Osteoblast (primary cell): Measurements from ENCODE around the gene SIRPA. TPM values are rescaled to one million over a fixed set of nuclear protein-coding genes. Genes with fewer than 3 reads are reported as not detected.
A peak's percentile ranks its signal among the peaks of the same experiment; 100 is the strongest.

Source experiments
- DNase-seq: peaks from one replicate; pipeline ENCODE4 v3.0.0; 2011; ENCODE audit warnings: low spot score, mixed read lengths; ENCODE audit not compliant: insufficient read length; ENCODE audit errors: missing footprints
- H2AFZ ChIP-seq: 2 replicates; pipeline ENCODE4 v1.6.0; 2011; ENCODE audit warnings: mild to moderate bottlenecking, low read length
- H3K27ac ChIP-seq: 2 replicates; pipeline ENCODE4 v1.5.1; 2011; ENCODE audit warnings: mild to moderate bottlenecking, low read depth, low read length, moderate library complexity
- H3K27me3 ChIP-seq: 2 replicates; pipeline ENCODE4 v1.6.0; 2012; ENCODE audit warnings: mild to moderate bottlenecking, control low read depth, inconsistent platforms, low read length, moderate library complexity; ENCODE audit not compliant: insufficient read depth
- H3K36me3 ChIP-seq: 2 replicates; pipeline ENCODE4 v1.5.1; 2011; ENCODE audit warnings: mild to moderate bottlenecking, low read length, control low read depth, moderate library complexity; ENCODE audit not compliant: insufficient read depth
- H3K4me1 ChIP-seq: 2 replicates; pipeline ENCODE4 v1.5.1; 2011; ENCODE audit warnings: mild to moderate bottlenecking, low read length, control low read depth, moderate library complexity; ENCODE audit not compliant: insufficient read depth
- H3K4me2 ChIP-seq: 2 replicates; pipeline ENCODE4 v1.6.0; 2011; ENCODE audit warnings: mild to moderate bottlenecking, low read length; ENCODE audit not compliant: insufficient read depth
- H3K4me3 ChIP-seq: fragments of 200-600 bp; sonication (generic); 3 replicates; pipeline ENCODE4 v1.5.1; 2012; ENCODE audit warnings: mild to moderate bottlenecking, low read length, inconsistent platforms; ENCODE audit not compliant: insufficient read depth
- H3K79me2 ChIP-seq: 2 replicates; pipeline ENCODE4 v1.6.0; 2012; ENCODE audit warnings: mild to moderate bottlenecking, low read length, control low read depth, inconsistent platforms; ENCODE audit not compliant: insufficient read depth
- H3K9me3 ChIP-seq: 2 replicates; pipeline ENCODE4 v1.5.1; 2011; ENCODE audit warnings: low read depth, low read length, control low read depth
- H4K20me1 ChIP-seq: 2 replicates; pipeline ENCODE4 v1.6.0; 2012; ENCODE audit warnings: mild to moderate bottlenecking, low read length, control low read depth; ENCODE audit not compliant: insufficient read depth
- total RNA-seq: library from RNA; depleted of rRNA; stranded (reverse); fragments of >200 nt; gene quantifications from 2 replicates; pipeline ENCODE4 v1.2.3, GENCODE V29; 2012
- TF ChIP-seq, protein P1 (sequence below): IDR thresholded peaks from 2 replicates; pipeline ENCODE4 v1.5.1; 2011; ENCODE audit warnings: mild to moderate bottlenecking, low read depth, low read length, moderate library complexity; ENCODE audit errors: extremely low read depth

SIRPA gene
- total RNA-seq, 1 donor, result 15.9 TPM

DNA sequence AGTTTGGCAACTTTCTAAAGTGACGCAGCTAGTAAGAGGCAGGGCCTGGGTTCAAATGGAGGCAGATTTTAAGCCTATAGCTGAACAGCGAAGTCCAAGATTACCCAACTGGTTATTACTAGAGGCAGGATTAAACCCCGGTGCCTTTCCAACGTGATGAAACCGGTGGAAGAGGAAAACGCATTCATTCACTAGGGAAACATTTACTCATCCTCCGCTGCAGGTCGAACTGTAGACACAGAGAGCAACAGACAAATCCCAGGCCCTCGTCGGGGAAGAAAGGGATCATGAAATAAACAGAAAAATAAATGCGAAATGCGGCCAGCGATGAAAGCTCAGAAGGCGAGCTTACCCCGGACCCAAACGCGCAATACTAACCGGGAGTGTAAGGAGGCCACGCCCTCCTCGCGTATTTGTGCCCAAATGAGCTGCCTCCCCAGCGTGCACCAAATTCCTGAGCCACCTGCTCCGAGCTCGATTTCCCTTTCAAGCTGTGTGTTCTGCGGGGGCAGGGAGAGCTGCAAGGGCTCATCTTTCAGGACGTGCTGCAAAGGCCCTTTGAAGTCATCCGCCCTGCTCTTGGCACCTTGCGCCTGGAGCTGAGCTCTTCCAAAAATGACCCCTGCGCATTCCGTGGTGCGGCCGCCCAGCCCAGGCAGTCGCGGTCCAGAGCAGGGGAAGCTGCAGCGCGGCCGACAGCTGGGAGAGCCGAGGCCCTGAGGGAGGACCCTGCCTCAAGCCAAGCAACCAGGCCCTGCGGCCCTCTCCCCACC is 51.7 kb downstream of the SIRPA start:
- Histone ChIP-seq H3K9me3 (no peaks in the 10 kb centered on the region), H3K79me2 (no peaks in the 10 kb centered on the region), H3K27ac (no peak overlapping the region), H3K4me3 (peak overlapping the region; percentile 51), H3K4me1 (peaks cover 13% of the 10 kb centered on the region), H3K27me3 (peaks cover 37% of the 10 kb centered on the region), H3K4me2 (peak overlapping the region; percentile 77), H2AFZ (peak overlapping the region; percentile 69), H3K36me3 (no peaks in the 10 kb centered on the region), H4K20me1 (no peaks in the 10 kb centered on the region)
- TF ChIP-seq, protein P1, sequence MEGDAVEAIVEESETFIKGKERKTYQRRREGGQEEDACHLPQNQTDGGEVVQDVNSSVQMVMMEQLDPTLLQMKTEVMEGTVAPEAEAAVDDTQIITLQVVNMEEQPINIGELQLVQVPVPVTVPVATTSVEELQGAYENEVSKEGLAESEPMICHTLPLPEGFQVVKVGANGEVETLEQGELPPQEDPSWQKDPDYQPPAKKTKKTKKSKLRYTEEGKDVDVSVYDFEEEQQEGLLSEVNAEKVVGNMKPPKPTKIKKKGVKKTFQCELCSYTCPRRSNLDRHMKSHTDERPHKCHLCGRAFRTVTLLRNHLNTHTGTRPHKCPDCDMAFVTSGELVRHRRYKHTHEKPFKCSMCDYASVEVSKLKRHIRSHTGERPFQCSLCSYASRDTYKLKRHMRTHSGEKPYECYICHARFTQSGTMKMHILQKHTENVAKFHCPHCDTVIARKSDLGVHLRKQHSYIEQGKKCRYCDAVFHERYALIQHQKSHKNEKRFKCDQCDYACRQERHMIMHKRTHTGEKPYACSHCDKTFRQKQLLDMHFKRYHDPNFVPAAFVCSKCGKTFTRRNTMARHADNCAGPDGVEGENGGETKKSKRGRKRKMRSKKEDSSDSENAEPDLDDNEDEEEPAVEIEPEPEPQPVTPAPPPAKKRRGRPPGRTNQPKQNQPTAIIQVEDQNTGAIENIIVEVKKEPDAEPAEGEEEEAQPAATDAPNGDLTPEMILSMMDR, result no peak
- no peak for DNase-seq

DNA sequence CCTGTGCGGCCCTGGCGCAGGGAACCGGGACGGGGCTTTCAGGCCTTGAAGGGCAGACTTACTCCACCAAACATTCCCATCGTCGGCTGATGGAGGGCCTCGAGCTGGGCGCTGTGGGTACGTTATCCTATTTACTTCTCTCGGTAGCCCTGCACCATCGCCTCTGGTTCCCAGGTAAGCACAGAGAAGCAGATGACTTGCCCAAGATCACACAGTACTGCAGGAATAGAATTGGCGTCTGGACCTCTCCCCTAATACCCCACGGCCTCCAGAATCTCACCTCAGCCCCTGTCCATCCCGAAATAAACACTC is 52.3 kb downstream of the SIRPA start:
- H3K27me3 ChIP-seq, result peaks cover 37% of the 10 kb centered on the region
- TF ChIP-seq, protein P1, result no peak
- no peaks in the 10 kb centered on the region for H3K79me2 ChIP-seq
- H3K4me2 ChIP-seq, result no peak overlapping the region
- peaks cover 13% of the 10 kb centered on the region for H3K4me1 ChIP-seq
- no peaks in the 10 kb centered on the region for H4K20me1 ChIP-seq
- no peak overlapping the region for H3K27ac ChIP-seq
- H3K9me3 ChIP-seq, result no peaks in the 10 kb centered on the region
- no peak overlapping the region for H3K4me3 ChIP-seq
- DNase-seq, result no peak
- no peak overlapping the region for H2AFZ ChIP-seq
- H3K36me3 ChIP-seq, result no peaks in the 10 kb centered on the region

DNA sequence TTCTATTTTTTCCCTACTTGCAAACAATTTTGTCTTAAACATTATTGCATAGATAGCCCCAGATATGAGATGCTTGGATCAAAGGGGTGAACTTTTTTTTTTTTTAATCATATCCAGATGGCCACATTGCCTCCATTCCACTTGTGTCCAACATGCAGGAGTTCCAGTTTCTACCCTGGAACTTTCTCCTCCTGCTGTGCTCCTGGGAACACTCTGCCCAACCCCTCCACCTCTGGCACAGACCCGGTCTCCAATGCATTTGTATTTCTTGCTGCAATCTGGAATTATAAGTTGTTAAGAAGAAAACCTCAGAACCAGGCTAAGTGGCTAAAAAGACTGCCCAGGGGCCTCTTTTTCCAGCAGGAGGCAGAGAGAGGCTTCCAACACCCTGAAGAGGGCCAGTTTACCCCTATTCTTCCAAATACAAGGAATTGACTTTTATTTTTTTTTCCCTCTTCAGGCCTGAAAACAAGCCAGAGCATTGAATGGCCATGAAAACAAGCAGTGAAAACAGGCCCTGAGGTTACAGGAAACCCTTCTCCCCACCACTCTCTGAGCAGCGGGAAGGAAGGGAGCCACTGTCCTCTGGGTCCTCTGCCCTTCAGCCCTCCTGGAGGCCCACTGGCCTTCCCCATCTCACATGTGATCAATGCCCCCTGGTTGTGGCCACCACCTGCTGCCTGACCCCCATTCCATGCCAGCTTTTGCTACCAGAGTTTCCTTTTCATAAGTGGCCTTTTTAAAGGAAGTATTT is 54.3 kb downstream of the SIRPA start:
- Histone ChIP-seq H3K36me3 (no peaks in the 10 kb centered on the region), H2AFZ (no peak overlapping the region), H3K27ac (no peak overlapping the region), H3K4me3 (no peak overlapping the region), H3K79me2 (no peaks in the 10 kb centered on the region), H3K27me3 (peaks cover 26% of the 10 kb centered on the region), H3K9me3 (no peaks in the 10 kb centered on the region), H3K4me1 (peaks cover 11% of the 10 kb centered on the region), H4K20me1 (no peaks in the 10 kb centered on the region), H3K4me2 (no peak overlapping the region)
- TF ChIP-seq, protein P1, result no peak
- peak; percentile 76 for DNase-seq

DNA sequence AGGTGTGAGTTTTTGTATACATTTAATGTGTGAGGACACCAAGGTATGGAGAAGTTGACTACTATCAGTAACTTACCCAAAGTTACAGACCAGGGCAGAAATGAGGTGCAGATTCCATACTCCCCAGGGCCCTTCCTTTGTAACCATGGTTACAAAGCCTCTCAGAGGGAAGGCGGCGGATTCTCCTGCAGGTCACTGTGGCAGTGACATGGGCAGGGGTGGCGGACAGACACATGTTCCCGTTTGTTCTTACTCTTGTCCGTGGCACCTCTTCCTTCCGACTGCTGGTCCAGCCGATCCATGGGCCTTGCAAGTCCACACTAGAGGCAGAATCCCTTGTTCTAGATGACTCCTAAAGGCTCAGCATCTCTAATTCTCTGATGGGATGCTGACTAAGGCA is 55.6 kb downstream of the SIRPA start:
- Histone ChIP-seq H3K36me3 (no peaks in the 10 kb centered on the region), H3K79me2 (no peaks in the 10 kb centered on the region), H3K4me2 (no peak overlapping the region), H3K27ac (no peak overlapping the region), H3K4me3 (no peak overlapping the region), H2AFZ (no peak overlapping the region), H3K27me3 (peaks cover 24% of the 10 kb centered on the region), H4K20me1 (no peaks in the 10 kb centered on the region), H3K9me3 (no peaks in the 10 kb centered on the region), H3K4me1 (peaks cover 6% of the 10 kb centered on the region)
- no peak for DNase-seq
- TF ChIP-seq, protein P1, result no peak
